Vagina (tissue), 2 donors: ENCODE measurements around the gene ADAMTS2.

ENCODE experiments used
- CTCF ChIP-seq, 3 experiments: fragments of 450-650 bp in 2 of 3; fragments of 200-600 bp in 1 of 3; sonication (generic) in 1 of 3; IDR thresholded peaks; one replicate each; pipeline ENCODE4 v1.5.1; 2017 to 2019; ENCODE audit warnings: antibody characterized with exemption in 3 of 3, mild to moderate bottlenecking in 2 of 3, moderate library complexity in 2 of 3
- POLR2A ChIP-seq, 2 donors: fragments of 450-650 bp; IDR thresholded peaks; one replicate each; pipeline ENCODE4 v1.6.1; 2017; ENCODE audit warnings: antibody characterized with exemption in 2 of 2, mild to moderate bottlenecking in 2 of 2, moderate library complexity in 2 of 2
- POLR2AphosphoS5 ChIP-seq, 2 donors: sonication (generic); formaldehyde crosslinking; IDR thresholded peaks; one replicate each; pipeline ENCODE4 v1.9.0; 2017; ENCODE audit warnings: antibody characterized with exemption in 2 of 2, mild to moderate bottlenecking in 2 of 2, low read depth in 1 of 2; ENCODE audit not compliant: insufficient read depth in 1 of 2

- TF ChIP-seq CTCF (IDR thresholded peaks at IDR 0.05) (no peak), POLR2A (IDR thresholded peaks at IDR 0.05) (no peak), POLR2AphosphoS5 (IDR thresholded peaks at IDR 0.05; ENCODE audit: insufficient read depth in 1 of 2, low read depth in 1 of 2) (no peak)
Observed at GRCh38 chr5:179278119-179278518, 67.1 kb downstream of the ADAMTS2 start.
